Measurements from ENCODE around the gene TLR10.

GRCh38 chr4:38759790-38760122, 23.0 kb downstream of the TLR10 start:
- TF ChIP-seq CTCF (IDR thresholded peaks at IDR 0.05) (no peak), POLR2A (IDR thresholded peaks at IDR 0.05) (no peak)

All from testis (tissue), 2 donors.